Pancreas (tissue), 10 donors: Measurements from ENCODE around the gene PABPN1L. TPM values are rescaled to one million over a fixed set of nuclear protein-coding genes. Genes with fewer than 3 reads are reported as not detected.

Experiments
- ATAC-seq, 4 donors: fragments of 200-7000 bp; cut with Tn5 transposase; one replicate each; pipeline versions ENCODE4 v1.8.0 to v1.9.1; 2020; ENCODE audit warnings: mild to moderate bottlenecking in 4 of 4, moderate library complexity in 4 of 4
- DNase-seq, 6 donors: peaks; one replicate each; pipeline ENCODE4 v3.0.0-alpha.2; 2020
- FAIRE-seq: peaks from 2 replicates; lab custom pipeline; 2012; peaks lifted over from hg19 to GRCh38; lab: Jason Lieb, UNC
- H3K27ac ChIP-seq, 4 donors: fragments of 200-600 bp; sonication (generic); 1 replicate in 3 of 4; 2 replicates in 1 of 4; pipeline versions ENCODE4 v1.5.0 to v1.8.0; 2020
- H3K27me3 ChIP-seq, 4 donors: fragments of 200-600 bp; one replicate each; pipeline ENCODE4 v1.8.0; 2021
- H3K36me3 ChIP-seq, 3 donors: fragments of 200-600 bp; sonication (generic) in 1 of 3; one replicate each; pipeline versions ENCODE4 v1.5.0 to v1.8.0; 2020 to 2021
- H3K4me1 ChIP-seq, 3 donors: fragments of 200-600 bp; one replicate each; pipeline ENCODE4 v1.8.0; 2021
- H3K4me3 ChIP-seq, 4 donors: fragments of 200-600 bp; sonication (generic) in 2 of 4; one replicate each; pipeline versions ENCODE4 v1.5.0 to v1.8.0; 2020 to 2021
- H3K9me3 ChIP-seq, 4 donors: fragments of 200-600 bp; one replicate each; pipeline ENCODE4 v1.8.0; 2021
- CTCF ChIP-seq, 4 donors: fragments of 200-600 bp; sonication (generic) in 3 of 4; IDR thresholded peaks; one replicate each; pipeline versions ENCODE4 v1.5.0 to v1.8.0; 2021; ENCODE audit warnings: antibody characterized with exemption in 4 of 4
- WGBS, 2 donors: extraction: QIAGEN DNeasy Blood & Tissue Kit; methylation state at CpG; one replicate each; pipeline ENCODE4 v1.1.7; 2013; 5-methylcytosine and 5-hydroxymethylcytosine counted together
- intact Hi-C, 3 donors: fragments of 100-400 bp; cut with DNase I; formaldehyde crosslinking; loops; one replicate each; pipeline versions ENCODE4 v1.11.1 to v1.14.2; 2022
- polyA plus RNA-seq, 2 donors: library from polyadenylated mRNA; stranded (reverse); fragments of 200-250 nt; gene quantifications; one replicate each; pipeline ENCODE4 v1.2.3, GENCODE V29; 2013
- total RNA-seq, 6 donors: library from RNA; stranded (reverse); fragmentation: NEBNext Ultra II Directional in 4 of 6; extraction: Animal tissue kit (Norgen Biotek cat#: 25700) in 4 of 6; gene quantifications; one replicate each; pipeline versions ENCODE4 v1.2.1 to v1.2.4, GENCODE V29; 2021 to 2023
- donor health status: healthy with polysubstance abuse.
- donor health status: DM: no; HTN: no; CAD: no; lungs with moderate emphysema.
- donor health status: DM: no; HTN: no; CAD: no.
- donor health status: control.
- donor health status: control.
- donor health status: Bipolar disorder and iron deficiency.
- donor health status: DM: yes; HTN: yes; CAD: no.
- donor health status: DM: no; HTN: no; CAD: no.
- donor health status: DM: no; HTN: no; CAD: no.
- donor health status: DM: yes; HTN: yes; CAD: no.

Gene PABPN1L
- total and polyA plus RNA-seq, 8 donors, result 0.23 to 0.65 (median 0.35) TPM; not detected in 3

- intact Hi-C loops, result no loop called here
- H3K4me1 ChIP-seq, result no peaks in the 10 kb centered on the region
- FAIRE-seq (no peak), DNase-seq (peak in 1 of 6 donors; percentile 52), ATAC-seq (no peak)
- no peak overlapping the region for H3K4me3 ChIP-seq
- 86 to 92% methylated on average over 20 of the region's 20 CpGs for WGBS, 2 donors
- TF ChIP-seq CTCF (IDR thresholded peaks at IDR 0.05), result no peak
- H3K9me3 ChIP-seq, result no peaks in the 10 kb centered on the region
- H3K36me3 ChIP-seq, result no peaks in the 10 kb centered on the region
- H3K27me3 ChIP-seq, result no peaks in the 10 kb centered on the region
- H3K27ac ChIP-seq, result no peak overlapping the region
Measured at GRCh38 chr16:88837806-88838205, 28.7 kb downstream of the PABPN1L start.

GRCh38 chr16:88836791-88837190 lies 29.7 kb downstream of the PABPN1L start:
- no peaks in the 10 kb centered on the region for H3K36me3 ChIP-seq
- H3K4me3 ChIP-seq, result no peak overlapping the region
- no peaks in the 10 kb centered on the region for H3K4me1 ChIP-seq
- H3K9me3 ChIP-seq, result no peaks in the 10 kb centered on the region
- DNase-seq (no peak), FAIRE-seq (no peak), ATAC-seq (no peak)
- TF ChIP-seq CTCF (IDR thresholded peaks at IDR 0.05), result no peak
- H3K27ac ChIP-seq, result no peak overlapping the region
- no peaks in the 10 kb centered on the region for H3K27me3 ChIP-seq
- intact Hi-C loops, result no loop called here
- WGBS, 2 donors, result 90 to 93% methylated on average over 17 of the region's 17 CpGs

- H3K4me1 ChIP-seq, result no peaks in the 10 kb centered on the region
- FAIRE-seq, result no peak
- DNase-seq, result peak in 2 of 6 donors; percentile 25 to 46
- WGBS, 2 donors, result 94% methylated on average over 33 of the region's 33 CpGs
- H3K27me3 ChIP-seq, result no peaks in the 10 kb centered on the region
- intact Hi-C loops, result no loop called here
- no peak for ATAC-seq
- no peak overlapping the region for H3K4me3 ChIP-seq
- no peaks in the 10 kb centered on the region for H3K9me3 ChIP-seq
- TF ChIP-seq CTCF (IDR thresholded peaks at IDR 0.05), result no peak
- no peaks in the 10 kb centered on the region for H3K36me3 ChIP-seq
- no peak overlapping the region for H3K27ac ChIP-seq
Measured at GRCh38 chr16:88835818-88836217, 30.6 kb downstream of the PABPN1L start.

- no peak for TF ChIP-seq CTCF (IDR thresholded peaks at IDR 0.05)
- H3K4me1 ChIP-seq, result no peaks in the 10 kb centered on the region
- no peaks in the 10 kb centered on the region for H3K9me3 ChIP-seq
- H3K36me3 ChIP-seq, result no peaks in the 10 kb centered on the region
- no peak overlapping the region for H3K4me3 ChIP-seq
- FAIRE-seq (no peak), ATAC-seq (peak in 3 of 4 donors; percentile 29 to 58 (median 37)), DNase-seq (no peak)
- no peaks in the 10 kb centered on the region for H3K27me3 ChIP-seq
- H3K27ac ChIP-seq, result no peak overlapping the region
- intact Hi-C loops, result no loop called here
- WGBS, 2 donors, result 86 to 88% methylated on average over 11 of the region's 11 CpGs
Measured at GRCh38 chr16:88835383-88835782, 31.1 kb downstream of the PABPN1L start.

- no peak for FAIRE-seq
- WGBS, 2 donors, result 92 to 97% methylated on average over 11 to 13 of the region's 13 CpGs
- H3K27me3 ChIP-seq, result no peaks in the 10 kb centered on the region
- H3K9me3 ChIP-seq, result no peaks in the 10 kb centered on the region
- no peak for TF ChIP-seq CTCF (IDR thresholded peaks at IDR 0.05)
- peak in 2 of 6 donors; percentile 15 to 63 for DNase-seq
- no peak for ATAC-seq
- no peaks in the 10 kb centered on the region for H3K4me1 ChIP-seq
- H3K36me3 ChIP-seq, result no peaks in the 10 kb centered on the region
- no peak overlapping the region for H3K4me3 ChIP-seq
- H3K27ac ChIP-seq, result no peak overlapping the region
- intact Hi-C loops, result no loop called here
Measured at GRCh38 chr16:88834670-88835069, 31.8 kb downstream of the PABPN1L start.
